HTERT RPE-1 (cell line): ENCODE results near the gene NUP62.
"Not testable (repeated sequence)": the region's sequence is repeated elsewhere in the genome, so short reads cannot be mapped to it uniquely, and the experiment has no call there.

Experiments
- in situ Hi-C: fragments of 300-500 bp; cut with MboI; formaldehyde crosslinking; loops from 4 replicates; pipeline ENCODE4 v1.14.3; 2020; ENCODE audit warnings: low sequenced_read_pairs

Gene NUP62

GRCh38 chr19:49925486-49925885, 3.8 kb downstream of the NUP62 start:
- in situ Hi-C loops, result no loop called here

DNA sequence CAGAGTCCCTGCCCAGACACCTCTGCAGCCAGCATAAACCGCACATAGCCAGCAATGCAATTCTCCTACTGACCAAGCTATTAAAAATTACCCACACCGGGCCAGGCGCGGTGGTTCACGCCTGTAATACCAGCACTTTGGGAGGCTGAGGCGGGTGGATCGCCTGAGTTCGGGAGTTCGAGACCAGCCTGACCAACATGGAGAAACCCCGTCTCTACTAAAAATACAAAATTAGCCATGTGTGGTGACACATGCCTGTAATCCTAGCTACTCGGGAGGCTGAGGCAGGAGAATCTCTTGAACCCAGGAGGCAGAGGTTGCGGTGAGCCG, 4.5 kb downstream of the NUP62 start:
- in situ Hi-C loops, result not testable (repeated sequence)

DNA sequence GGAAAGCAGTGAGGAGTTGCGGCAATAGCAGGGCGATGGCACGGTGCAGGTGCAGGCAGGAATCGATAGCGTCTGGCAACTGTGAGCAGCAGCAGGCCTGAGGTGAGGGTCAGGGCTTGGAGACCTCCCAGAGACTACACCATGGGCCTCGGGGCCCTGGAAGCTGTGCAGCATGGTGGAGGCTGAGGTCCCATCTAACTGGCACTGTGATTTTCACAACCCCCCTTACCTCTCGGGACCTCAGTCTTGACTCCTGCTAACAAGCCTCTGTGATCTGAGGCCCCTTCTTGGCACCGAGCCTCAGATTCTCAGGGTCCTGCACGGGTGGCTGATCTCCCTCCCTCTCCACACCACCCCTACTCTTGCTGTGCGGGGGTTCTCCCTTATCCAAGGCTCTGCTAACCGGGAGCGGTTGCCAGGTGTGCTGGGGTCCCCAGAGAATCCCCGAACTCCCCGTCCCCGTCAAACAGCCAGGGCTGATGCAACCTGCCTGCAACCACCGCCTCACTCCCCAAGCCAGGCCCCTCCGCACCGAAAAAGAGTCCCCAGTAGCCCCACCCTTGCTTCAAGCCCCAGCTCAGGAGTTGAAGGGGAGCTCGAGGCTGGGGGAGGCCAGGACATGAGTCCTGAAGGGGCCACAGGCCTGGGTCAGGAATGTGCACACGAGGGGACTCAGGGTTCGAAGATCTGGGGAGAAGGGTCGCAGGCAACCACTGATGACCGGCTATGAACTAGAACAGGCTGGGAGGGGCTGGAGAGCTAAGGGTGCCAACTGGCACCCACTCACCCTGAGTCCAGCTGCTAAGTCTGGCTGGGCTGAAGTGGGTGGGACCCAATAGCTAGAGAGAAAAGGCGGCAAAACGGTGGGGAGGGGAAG, 5.1 kb downstream of the NUP62 start:
- in situ Hi-C loops, result no loop called here

GRCh38 chr19:49923055-49924003, 6.0 kb downstream of the NUP62 start:
- in situ Hi-C loops, result no loop called here

DNA sequence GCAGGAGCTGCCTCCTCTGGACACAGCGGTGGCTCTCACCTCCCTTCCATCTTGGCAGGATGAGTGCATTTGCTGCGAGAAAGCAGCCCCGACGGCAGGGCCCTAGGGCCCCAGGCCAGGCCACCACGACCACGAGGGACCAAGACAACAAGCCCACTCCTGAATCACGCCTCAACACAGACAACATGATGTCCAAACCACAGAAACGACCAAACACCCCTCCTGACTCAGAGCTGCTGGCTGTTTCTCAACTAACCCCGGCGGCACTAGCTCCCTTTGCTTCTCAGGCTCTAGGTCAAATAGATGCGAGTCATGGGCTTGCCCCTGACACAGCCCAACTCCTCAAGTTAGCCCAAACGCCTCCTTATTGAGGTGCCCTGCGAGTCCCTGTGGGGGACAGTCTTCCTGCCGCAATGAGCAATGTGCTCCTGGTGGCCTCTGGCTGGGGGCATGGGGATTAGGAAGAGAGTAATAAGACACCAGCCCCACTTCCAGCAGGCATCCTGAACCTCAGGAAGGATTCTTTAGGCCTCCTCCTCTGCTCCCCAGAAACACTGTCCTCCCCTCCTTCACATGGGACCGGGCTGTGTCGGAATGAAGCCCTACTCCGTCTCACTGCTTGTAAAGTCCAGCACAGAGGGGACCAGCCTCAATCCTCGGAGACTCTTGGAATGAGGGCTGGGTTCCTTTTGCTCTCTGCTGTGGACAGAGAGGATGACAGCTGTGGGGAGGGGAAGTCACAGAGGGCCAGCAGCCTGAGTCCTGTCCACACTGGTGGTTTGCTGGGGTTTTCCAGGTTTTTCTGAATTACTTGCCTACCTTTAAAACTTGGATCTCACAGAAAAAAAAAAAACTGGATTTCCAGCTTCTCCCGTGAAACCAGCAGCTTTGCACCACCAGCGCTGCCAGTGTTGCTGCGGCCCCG, 7.2 kb downstream of the NUP62 start:
- in situ Hi-C loops, result no loop called here

DNA sequence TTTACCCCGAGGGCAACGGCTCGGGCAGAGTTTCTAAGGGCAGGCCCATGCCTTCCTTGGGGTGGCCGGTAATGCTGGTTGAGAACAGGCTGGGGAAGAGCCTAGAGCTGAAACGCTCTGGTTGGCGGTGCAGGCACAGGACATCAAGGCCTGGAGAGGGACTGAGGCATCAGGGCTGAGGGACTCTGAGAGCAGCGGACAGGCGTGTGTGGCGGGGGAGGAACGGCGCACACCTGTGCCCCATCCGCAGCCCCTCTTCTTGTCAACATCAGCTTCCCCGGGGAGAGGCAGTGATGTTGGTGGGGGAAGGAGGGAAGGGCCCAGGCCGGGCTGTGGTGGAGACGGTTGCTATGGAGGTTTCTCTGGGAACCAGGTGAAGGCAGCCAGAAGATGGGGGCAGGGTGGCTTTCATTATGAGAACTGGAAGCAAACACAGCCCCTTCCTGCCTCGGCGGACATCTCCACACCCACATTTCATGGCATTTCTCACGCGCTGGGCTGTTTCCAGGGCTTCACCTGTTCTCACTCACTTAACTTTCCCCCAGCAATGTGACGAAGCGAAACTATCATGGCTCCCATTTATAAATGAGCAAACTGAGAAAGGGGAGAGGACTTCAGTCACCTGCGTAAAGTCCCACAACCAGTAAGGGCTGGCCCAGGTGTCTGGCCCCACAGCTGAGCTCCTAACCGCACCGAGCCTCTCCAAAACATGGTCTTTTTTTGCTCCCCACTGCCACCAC, 8.5 kb downstream of the NUP62 start:
- in situ Hi-C loops, result no loop called here

GRCh38 chr19:49918089-49918488, 11.2 kb downstream of the NUP62 start:
- in situ Hi-C loops, result no loop called here

- in situ Hi-C loops, result no loop called here
Measured at GRCh38 chr19:49916839-49917733, 12.2 kb downstream of the NUP62 start.

DNA sequence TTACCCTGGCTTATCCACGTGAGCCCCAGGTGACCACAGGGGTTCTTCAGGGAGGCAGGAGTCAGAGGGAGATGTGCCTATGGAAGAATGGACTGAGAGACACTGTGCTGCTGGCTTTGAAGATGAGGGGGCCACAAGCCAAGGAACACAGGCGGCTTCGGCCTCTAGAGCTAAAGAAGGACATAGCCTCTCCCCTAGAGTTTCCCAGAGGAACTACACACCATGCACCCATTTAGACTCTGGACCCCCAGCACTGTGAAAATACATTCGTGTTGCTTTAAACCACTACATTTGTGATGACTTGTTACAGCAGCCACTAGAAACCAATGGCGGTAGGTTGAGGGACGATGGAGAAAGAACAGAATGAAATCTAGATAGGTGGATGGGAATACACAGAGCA, 14.0 kb downstream of the NUP62 start:
- in situ Hi-C loops, result no loop called here

DNA sequence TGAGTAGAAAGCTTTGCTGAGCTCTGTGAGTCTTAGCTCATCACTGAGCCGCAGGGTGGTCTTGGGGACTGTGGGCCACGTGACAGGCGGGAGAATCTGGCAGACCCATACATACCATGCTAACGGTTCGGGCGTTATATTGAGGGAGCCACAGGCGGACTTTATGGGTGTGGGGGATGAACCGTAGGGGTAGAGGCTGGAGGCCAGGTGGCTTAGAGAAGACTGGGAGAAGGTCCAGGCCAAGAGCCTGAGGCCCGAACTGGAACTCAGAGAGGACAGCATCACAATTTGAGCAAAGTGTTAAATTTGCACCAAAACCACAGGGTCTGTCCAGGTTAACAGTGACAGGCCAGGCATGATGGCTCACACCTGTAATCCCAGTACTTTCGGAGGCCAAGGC, 15.6 kb downstream of the NUP62 start:
- in situ Hi-C loops, result no loop called here

GRCh38 chr19:49912965-49913685, 16.2 kb downstream of the NUP62 start:
- in situ Hi-C loops, result no loop called here

DNA sequence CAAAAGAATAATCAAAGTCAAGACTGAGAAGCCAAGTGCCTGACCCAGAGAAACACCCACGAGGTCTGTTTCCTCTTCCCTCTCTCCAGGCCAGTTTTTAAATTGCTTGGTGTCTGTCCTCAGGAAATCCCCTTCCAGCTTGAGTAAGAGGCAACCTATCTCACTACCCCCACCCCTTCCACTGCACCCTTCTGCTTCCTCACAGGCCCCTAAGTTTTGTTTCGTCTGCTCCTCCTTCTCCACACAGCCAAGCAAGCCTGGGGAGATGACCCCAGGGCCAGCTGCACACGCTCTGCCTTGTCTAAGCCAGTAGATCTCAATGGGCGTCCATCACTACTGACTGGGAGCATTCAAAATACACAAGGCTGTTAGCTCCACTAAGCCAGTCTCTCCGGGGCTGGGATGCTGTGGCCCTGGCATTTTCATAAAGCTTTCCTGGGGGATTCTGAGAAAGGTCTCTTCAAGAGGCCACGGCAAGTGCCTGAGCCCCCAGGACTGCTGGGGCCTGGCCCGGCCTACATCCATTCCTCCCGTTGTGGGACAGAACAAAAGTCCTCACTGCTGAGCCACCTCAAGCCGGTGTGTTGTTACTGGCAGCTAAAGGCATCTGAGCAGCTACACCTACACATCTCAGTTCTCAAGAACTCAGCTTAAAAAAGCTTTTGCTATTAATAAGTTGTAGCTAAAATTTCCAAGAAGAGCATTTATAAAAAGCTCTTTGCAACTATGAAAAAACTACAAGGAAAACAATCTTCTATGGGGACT, 17.7 kb downstream of the NUP62 start:
- in situ Hi-C loops, result no loop called here

DNA sequence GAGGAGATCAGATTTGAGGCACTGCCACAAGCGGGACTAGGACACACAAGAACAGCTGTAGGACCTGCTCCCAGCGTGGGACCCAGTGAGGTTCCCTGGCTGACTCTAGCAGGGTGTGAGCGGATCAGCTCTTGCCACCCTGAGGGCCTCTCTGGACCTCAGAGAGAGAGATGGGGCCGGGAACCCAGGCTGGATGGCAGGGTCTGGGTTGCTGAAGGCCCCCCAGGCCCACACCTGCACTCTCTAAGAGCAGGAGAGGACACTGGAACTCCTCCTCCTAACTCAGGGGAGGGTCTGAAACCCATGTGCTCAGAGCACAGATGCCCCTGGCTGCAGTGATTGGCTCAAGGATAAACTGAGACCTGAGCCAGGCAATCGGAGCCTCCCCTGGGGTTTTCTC, 19.1 kb downstream of the NUP62 start:
- in situ Hi-C loops, result no loop called here

DNA sequence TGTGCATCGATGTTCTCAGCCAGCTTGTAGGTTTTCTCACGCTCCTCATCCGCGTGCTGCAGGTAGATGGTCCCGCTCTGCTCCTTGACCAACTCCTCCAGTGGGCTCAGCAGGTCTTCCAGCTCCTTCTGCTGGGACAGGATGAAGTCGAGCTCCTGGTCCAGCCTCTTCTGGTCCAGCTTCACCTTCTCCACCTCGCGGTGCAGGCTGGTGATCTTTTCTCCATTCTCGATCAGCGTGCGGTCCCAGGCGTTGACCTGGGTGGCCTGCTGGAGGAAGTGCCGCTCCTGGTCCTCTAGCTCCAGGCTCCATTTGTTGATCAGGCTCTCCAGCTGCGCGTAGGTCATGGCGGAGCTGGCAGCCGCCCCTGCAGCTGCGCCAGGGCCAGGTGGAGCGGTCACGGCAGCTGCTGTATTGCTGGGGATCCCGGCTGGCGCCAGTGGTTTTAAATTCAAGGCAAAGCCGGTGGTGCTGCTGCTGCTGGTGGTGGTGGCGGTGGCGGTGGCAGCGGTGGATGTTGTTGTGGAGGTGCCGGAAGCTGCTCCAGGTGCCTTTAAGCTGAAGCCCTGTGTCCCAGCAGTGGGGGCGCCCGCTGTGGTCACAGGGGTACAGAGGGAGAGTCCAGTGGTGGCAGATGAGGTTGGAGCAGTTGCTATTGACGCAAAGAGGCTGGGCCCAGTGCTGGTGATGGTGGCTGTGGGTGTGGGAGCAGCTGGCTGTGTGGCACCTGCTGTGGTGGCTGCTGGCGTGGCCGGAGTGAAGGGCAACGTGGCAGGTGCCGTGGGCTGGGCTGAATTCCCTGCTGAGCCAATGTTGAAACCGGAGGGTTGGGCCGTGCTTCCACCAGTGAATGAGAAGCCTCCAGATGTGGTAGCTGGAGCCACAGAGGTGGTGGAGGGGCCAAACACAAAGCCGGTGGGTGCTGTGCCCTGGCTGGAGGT, 20.6 kb downstream of the NUP62 start:
- in situ Hi-C loops, result no loop called here

GRCh38 chr19:49907745-49908446, 21.4 kb downstream of the NUP62 start:
- in situ Hi-C loops, result no loop called here
